Caco-2 (cell line): ENCODE results near the gene SP6. TPM values are rescaled to one million over a fixed set of nuclear protein-coding genes. Genes with fewer than 3 reads are reported as not detected.
A peak's percentile ranks its signal among the peaks of the same experiment; 100 is the strongest.

ENCODE experiments used
- BruUV-seq: library from RNA; stranded (reverse); fragments of 400-500 nt; replicated peaks from 2 replicates; lab custom pipeline; 2021; lab: Mats Ljungman, UMichigan
- CTCF ChIA-PET: fragments of 300-600 bp; sonication (Branson Sonifier 250); formaldehyde crosslinking; loops from one replicate; lab custom pipeline; 2022; ENCODE audit warnings: antibody characterized with exemption; lab: Charles Lee
- POLR2A ChIA-PET: fragments of 300-600 bp; sonication (Branson Sonifier 250); formaldehyde crosslinking; loops from one replicate; lab custom pipeline; 2022; ENCODE audit warnings: antibody characterized with exemption; lab: Charles Lee
- DNase-seq, 2 experiments: peaks; one replicate each; pipeline versions ENCODE4 v3.0.0 to v3.0.0-alpha.2; 2020 to 2022
- H3K27me3 ChIP-seq: replicated peaks from 2 replicates; pipeline ENCODE4 v1.6.0; 2011; ENCODE audit warnings: low read length; ENCODE audit not compliant: control insufficient read depth, insufficient read depth
- H3K36me3 ChIP-seq: 2 replicates; pipeline ENCODE4 v1.5.1; 2011; ENCODE audit warnings: low read length; ENCODE audit not compliant: control insufficient read depth, insufficient read depth
- H3K4me1 ChIP-seq: fragments of 250-450 bp; sonication (Bioruptor Pico); 2 replicates; pipeline ENCODE4 v1.5.1; 2020; ENCODE audit warnings: mild to moderate bottlenecking
- H3K4me3 ChIP-seq: 2 replicates; pipeline ENCODE4 v1.5.1; 2011; ENCODE audit warnings: low read depth, mild to moderate bottlenecking, control low read depth, low read length
- H3K9me3 ChIP-seq: fragments of 250-450 bp; sonication (Bioruptor Pico); 2 replicates; pipeline ENCODE4 v1.5.1; 2020; ENCODE audit warnings: mild to moderate bottlenecking, moderate library complexity
- H3K27ac Mint-ChIP-seq: one replicate; pipeline ENCODE4 v1.8.0; 2022; ENCODE audit warnings: mixed read lengths; ENCODE audit not compliant: unreplicated experiment
- H3K27me3 Mint-ChIP-seq: one replicate; pipeline ENCODE4 v1.8.0; 2022; ENCODE audit warnings: mixed read lengths; ENCODE audit not compliant: insufficient read depth, unreplicated experiment
- H3K36me3 Mint-ChIP-seq: one replicate; pipeline ENCODE4 v1.8.0; 2022; ENCODE audit warnings: mild to moderate bottlenecking, mixed read lengths; ENCODE audit not compliant: insufficient read depth, unreplicated experiment
- H3K4me1 Mint-ChIP-seq: one replicate; pipeline ENCODE4 v1.8.0; 2022; ENCODE audit warnings: low read depth, mixed read lengths; ENCODE audit not compliant: unreplicated experiment
- H3K4me3 Mint-ChIP-seq: one replicate; pipeline ENCODE4 v1.8.0; 2022; ENCODE audit warnings: mild to moderate bottlenecking, moderate library complexity, mixed read lengths; ENCODE audit not compliant: unreplicated experiment
- H3K9me3 Mint-ChIP-seq: one replicate; pipeline ENCODE4 v1.8.0; 2022; ENCODE audit warnings: mixed read lengths; ENCODE audit not compliant: unreplicated experiment
- CTCF ChIP-seq, 2 experiments: fragments of 200-600 bp in 1 of 2; IDR thresholded peaks; 1 replicate in 1 of 2; 2 replicates in 1 of 2; pipeline versions ENCODE4 v1.5.1 to v1.8.0; 2011 to 2022; ENCODE audit warnings: antibody characterized with exemption in 1 of 2, control low read depth in 1 of 2, inconsistent platforms in 1 of 2, low read depth in 1 of 2, low read length in 1 of 2, mild to moderate bottlenecking in 1 of 2, moderate library complexity in 1 of 2; ENCODE audit not compliant: insufficient read depth in 1 of 2, severe bottlenecking in 1 of 2, unreplicated experiment in 1 of 2
- intact Hi-C: fragments of 100-400 bp; cut with micrococcal nuclease; formaldehyde crosslinking; loops from one replicate; pipeline ENCODE4 v1.10.0; 2022; ENCODE audit not compliant: unreplicated experiment
- total RNA-seq: library from RNA; stranded (reverse); gene quantifications from 2 replicates; pipeline ENCODE4 v1.2.3, GENCODE V29; 2022

Gene SP6
- total RNA-seq, 1 experiment from 2014 or later: 25.0 TPM

DNA sequence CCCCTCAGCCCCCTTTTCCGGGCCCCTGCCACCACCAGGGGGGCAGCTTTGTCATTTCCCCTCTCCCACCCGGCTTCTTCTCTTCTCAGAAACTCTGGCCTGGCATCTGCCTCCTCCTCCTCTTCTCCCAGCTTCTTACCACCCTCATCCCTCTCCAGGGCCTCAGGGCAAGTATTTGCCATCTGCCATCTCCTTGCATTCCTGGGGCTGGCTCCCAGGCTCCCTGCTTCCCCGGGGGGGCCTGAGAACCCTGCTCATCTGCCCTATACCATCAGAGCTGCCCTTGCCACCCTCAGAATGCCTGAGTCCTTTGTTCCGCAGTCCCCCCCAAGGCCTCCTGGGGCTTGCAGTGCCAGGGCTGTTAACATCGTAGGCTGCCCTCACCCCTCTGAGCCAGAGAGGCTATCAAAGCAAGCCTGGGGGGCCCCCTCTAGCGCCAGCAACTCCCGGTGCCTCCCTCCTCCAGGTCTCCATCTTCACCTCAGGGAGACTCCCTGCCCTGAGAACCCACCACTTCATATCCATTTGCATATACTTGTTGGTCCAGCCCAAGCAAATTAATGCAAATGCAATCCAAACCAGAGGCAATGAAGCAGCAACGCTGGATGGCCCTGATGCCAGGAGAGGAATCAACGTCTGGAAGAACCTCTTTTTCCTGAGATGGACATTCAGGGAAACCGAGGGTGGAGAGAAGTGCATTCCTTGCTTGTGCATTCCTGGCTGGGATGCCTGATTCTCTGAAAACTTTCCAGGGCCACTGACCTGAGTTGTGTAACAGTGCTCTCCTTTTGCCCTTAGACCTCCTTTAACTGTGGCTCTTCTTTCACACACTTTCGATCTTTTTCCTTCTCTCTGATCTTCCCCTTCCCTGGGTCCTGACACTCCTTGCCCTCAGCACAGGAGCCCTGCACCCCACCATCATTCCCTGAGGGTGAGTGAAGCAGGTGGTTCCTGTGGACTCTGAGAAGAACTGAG is 24.3 kb upstream of the SP6 start:
- H3K4me3 ChIP-seq: no peak overlapping the region
- H3K27me3 Mint-ChIP-seq: no peaks in the 10 kb centered on the region
- H3K36me3 Mint-ChIP-seq: no peaks in the 10 kb centered on the region
- BruUV-seq: no TSS peak
- H3K4me1 Mint-ChIP-seq: peaks cover 28% of the 10 kb centered on the region
- no peak for DNase-seq
- H3K4me3 Mint-ChIP-seq: no peak overlapping the region
- no peaks in the 10 kb centered on the region for H3K36me3 ChIP-seq
- H3K27me3 ChIP-seq: no peaks in the 10 kb centered on the region
- ChIA-PET POLR2A (no interaction called here), CTCF (interaction anchor here (1.4 to 7.5 kb wide), 2 partner anchors 10 to 33 kb away, joined by 5 to 37 read pairs; partner anchors contain the start of gene SCRN2)
- peak overlapping the region; percentile 15 for H3K27ac Mint-ChIP-seq
- TF ChIP-seq CTCF (IDR thresholded peaks at IDR 0.05; ENCODE audit: insufficient read depth in 1 of 2, low read depth in 1 of 2, low read length in 1 of 2, severe bottlenecking in 1 of 2, unreplicated experiment in 1 of 2): no peak
- H3K9me3 ChIP-seq: no peaks in the 10 kb centered on the region
- peaks cover 51% of the 10 kb centered on the region for H3K4me1 ChIP-seq
- intact Hi-C loops: no loop called here
- H3K9me3 Mint-ChIP-seq: no peaks in the 10 kb centered on the region

DNA sequence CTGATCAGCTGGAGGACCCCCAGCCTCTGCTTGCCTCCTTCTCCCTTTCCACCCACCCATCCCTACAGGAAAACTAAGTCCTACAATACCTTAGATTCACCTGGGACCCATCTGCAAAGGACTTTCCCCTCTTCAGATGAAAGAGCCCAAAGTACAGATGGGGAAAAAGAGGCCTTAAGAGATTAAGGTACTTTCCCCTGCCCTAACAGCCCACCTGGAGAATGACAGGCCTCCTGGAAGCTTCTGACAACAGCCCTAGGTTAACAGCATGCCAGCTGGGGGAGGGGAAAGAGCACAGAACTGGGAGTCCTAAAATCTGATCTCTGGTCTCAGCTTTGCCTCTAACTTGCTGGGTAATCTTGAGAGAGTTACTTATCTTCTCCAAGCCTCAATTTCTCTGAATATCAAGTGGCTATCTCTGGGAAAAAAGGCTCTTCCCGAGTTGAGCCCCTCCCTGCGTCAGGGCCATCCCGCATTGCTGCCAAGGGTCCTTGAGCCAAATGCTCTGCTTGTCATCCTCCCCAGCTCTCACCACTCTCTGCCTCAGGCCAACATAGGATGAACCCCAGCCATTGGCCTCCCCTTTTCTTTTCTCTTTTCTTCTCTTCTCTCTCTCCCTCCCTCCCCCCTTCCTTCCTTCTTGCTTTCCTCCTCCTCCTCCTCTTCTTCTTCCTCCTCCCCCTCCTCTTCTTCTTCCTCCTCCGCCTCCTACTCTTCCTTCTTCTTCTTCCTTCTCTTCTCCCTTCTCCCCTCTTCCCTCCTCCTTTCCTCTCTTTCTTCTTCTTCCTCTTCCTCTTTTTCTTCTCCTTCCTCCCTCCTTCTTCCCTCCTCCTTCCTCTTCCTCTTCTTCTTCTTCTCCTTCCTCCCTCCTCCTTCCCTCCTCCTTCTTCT is 22.5 kb upstream of the SP6 start:
- Histone ChIP-seq H3K4me1 (peaks cover 60% of the 10 kb centered on the region), H3K36me3 (no peaks in the 10 kb centered on the region), H3K27me3 (no peaks in the 10 kb centered on the region; the same call in 1 of the 2 replicates), H3K4me3 (no peak overlapping the region), H3K9me3 (no peaks in the 10 kb centered on the region)
- TF ChIP-seq CTCF (IDR thresholded peaks at IDR 0.05; ENCODE audit: insufficient read depth in 1 of 2, low read depth in 1 of 2, low read length in 1 of 2, severe bottlenecking in 1 of 2, unreplicated experiment in 1 of 2): no peak
- no peak overlapping the region for H3K4me3 Mint-ChIP-seq
- CTCF ChIA-PET: interaction anchor here (1.0 to 7.5 kb wide), 2 partner anchors 31 to 42 kb away, joined by 3 to 37 read pairs; partner anchors contain the start of genes LRRC46, MRPL10 and SCRN2
- intact Hi-C loops: no loop called here
- H3K36me3 Mint-ChIP-seq: no peaks in the 10 kb centered on the region
- H3K27ac Mint-ChIP-seq: no peak overlapping the region
- no peaks in the 10 kb centered on the region for H3K27me3 Mint-ChIP-seq
- no peaks in the 10 kb centered on the region for H3K9me3 Mint-ChIP-seq
- POLR2A ChIA-PET: interaction anchor here (0.9 kb wide), 1 partner anchor 22 kb away, joined by 3 read pairs; the partner anchor contains the start of gene SP2
- H3K4me1 Mint-ChIP-seq: peaks cover 21% of the 10 kb centered on the region
- DNase-seq: no peak
- no TSS peak for BruUV-seq
